Left colon (tissue), 2 donors: ENCODE measurements around the gene MAT2A. TPM values are rescaled to one million over a fixed set of nuclear protein-coding genes. Genes with fewer than 3 reads are reported as not detected.

Experiments used
- ATAC-seq: fragments of 200-7000 bp; cut with Tn5 transposase; one replicate; pipeline ENCODE4 v1.9.1; 2020; ENCODE audit warnings: mild to moderate bottlenecking, moderate library complexity
- DNase-seq, 2 donors: peaks; one replicate each; pipeline ENCODE4 v3.0.0-alpha.2; 2020
- intact Hi-C, 2 donors: fragments of 100-400 bp; cut with DNase I in 1 of 2; cut with micrococcal nuclease in 1 of 2; formaldehyde crosslinking; loops; one replicate each; pipeline versions ENCODE4 v1.11.2 to v1.14.0; 2022; cut with DNase I, micrococcal nuclease
- total RNA-seq, 2 donors: library from RNA; stranded (reverse); fragmentation: NEBNext Ultra II Directional; extraction: Animal tissue kit (Norgen Biotek cat#: 25700); gene quantifications; one replicate each; pipeline ENCODE4 v1.2.1, GENCODE V29; 2021
- donor health status: DM: no; HTN: no; CAD: no.
- donor health status: DM: yes; HTN: yes; CAD: no.

Gene MAT2A
- total RNA-seq, 2 donors from 2014 or later, result 147 to 173 TPM

DNA sequence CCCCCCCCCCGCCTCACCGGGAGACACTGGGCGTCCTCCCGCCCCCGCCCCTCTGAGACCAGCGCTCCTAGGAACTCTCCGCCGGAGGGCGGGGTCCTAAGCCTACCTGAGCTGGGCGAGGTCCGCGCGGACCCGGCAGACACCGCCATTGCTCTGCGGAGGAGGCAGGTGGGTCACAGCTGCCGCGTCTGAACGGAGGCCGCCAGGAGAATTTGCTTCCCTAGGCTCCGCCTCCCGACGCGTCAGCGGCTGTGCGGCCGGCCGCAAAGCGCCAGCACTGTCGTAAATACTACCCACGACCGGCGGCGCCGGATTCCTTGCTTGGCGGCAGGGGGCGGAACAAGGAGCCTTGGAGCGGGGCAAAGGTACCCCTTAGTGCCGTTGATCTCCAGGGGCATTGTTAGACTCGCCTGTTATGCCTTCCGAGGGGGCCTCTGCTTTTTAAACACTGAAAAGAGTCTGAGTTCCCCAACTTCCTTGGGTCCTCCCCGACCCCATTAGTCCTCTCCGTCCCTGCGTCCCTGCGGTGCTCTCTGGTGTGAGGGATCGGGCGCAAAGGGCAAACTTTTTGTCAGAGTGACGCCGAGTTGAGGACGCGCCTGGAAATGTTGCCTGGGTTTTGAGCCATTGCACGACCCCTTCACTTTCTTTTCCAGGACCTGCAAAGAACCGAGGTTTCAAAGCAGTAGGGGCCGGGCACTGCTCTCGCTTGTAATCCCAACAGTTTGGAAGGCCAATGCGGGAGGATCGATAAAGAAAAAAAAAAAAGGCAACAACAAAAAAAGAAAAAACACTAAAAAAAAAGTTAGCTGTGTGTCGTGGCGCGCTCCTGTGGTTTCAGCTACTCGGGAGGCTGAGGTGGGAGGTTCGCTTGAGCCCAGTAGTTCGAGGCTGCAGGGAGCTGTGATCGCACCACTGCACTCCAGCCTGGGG lies 22.6 kb downstream of the MAT2A start, which contains the start of gene GGCX:
Gene GGCX, minus strand, starts transcription at position 214 of the 933 bp plus-strand sequence. Its CDS starts 65 bp downstream, at position 149.
- intact Hi-C loops, result no loop called here
- DNase-seq (peak; percentile 96 to 98), ATAC-seq (peak; percentile 94)

DNA sequence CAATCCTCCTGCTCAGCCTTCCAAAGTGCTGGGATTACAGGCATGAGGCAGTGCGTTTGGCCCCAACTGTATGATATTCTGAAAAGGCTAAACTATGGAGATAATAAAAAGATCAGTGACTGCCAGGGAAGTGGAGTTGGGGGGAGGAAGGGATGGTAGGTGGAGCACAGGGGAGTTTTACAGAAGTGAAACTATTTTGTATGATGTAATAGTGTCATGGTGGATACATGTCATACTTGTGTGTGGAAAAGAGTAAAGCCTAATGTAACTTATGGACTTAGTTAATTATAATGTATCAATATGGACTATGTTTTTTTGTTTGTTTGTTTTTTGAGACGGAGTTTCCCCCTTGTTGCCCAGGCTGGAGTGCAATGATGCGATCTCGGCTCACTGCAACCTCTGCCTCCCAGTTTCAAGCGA lies 25.2 kb downstream of the MAT2A start:
- ATAC-seq, result no peak
- DNase-seq, result no peak
- intact Hi-C loops, result no loop called here

DNA sequence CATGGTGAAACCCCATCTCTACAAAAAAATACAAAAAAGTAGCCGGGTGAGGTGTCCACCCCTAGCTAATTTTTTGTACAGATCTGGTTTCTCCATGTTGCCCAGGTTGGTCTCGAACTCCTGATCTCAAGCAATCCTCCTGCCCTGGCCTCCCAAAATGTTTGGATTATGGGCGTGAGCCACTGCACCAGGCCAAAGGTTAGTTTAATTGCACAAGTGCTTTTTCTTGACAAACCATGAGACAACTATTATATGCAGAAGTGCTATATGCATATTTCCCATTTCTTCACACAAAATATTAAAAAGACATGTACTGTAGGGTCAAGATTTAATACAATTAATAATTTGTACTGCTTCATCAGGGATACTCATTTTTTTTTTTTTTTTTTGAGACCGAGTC lies 27.3 kb downstream of the MAT2A start:
- DNase-seq (no peak), ATAC-seq (no peak)
- intact Hi-C loops, result no loop called here

DNA sequence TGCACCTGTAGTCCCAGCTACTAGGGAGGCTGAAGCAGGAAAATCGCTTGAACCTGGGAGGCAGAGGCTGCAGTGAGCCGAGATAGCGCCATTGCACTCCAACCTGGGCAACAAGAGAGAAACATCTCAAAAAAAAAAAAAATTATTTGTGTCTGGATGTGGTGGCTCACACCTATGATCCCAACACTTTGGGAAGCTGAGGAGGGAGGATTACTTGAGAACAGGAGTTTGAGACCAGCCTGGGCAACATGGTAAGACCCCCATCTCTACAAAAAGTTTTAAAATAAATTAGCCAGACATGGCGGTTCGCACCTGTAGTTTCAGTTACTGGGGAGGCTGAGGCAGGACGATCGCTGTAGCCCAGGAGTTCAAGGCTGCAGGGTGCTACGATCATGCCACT lies 36.8 kb downstream of the MAT2A start:
- no peak for DNase-seq
- no peak for ATAC-seq
- intact Hi-C loops, result no loop called here

- DNase-seq, result no peak
- peak; percentile 1 for ATAC-seq
Observed at GRCh38 chr2:85577063-85577385, 38.1 kb downstream of the MAT2A start.

DNA sequence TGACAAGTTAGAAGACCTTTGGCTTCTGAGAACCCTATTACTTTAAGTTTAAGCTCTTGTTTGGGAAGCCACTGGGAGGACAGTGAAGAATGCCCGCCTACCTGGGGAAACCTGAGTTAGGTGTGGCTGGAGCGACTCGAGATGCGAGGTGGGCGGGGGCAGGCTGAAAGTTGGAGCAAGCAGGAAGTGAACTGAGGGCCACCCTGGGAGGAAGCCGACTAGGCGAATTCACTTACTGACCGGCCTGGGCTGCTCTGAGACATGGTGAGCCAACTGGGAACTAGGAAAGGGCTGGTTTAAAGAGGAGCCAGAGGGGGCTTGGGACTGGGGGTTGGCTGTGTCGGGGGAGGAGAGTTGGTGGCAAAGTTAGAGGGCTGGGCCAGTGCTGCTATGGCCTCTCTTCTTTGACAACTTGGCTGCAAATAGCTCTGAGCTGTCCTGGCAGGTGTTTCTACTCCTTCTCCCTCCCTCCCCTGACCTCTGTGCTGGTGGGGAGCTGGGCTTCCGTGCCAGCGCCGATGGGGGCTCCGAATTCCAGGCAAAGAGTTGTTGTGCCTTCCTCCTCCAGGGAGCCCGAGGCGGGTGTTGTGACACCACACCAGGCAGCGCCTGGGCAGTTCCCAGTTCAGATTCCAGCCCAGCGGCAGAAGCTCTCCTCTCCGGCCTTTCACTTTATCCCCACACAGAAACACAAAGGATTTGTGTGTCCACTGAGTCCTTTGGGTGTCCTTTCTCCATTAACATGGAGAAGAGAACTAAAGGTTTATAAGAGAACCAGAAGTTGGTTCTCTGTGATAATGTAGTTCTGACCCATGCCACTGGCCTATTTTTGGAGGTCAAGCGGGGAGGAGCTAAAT lies 38.6 kb downstream of the MAT2A start, which contains the start of gene VAMP8:
Gene VAMP8, plus strand, starts transcription at position 201 of the 857 bp plus-strand sequence. Its CDS starts 61 bp downstream, at position 262.
- DNase-seq, result peak; percentile 92 to 93
- intact Hi-C loops, result no loop called here
- ATAC-seq, result peak; percentile 95

More at GRCh38 chr2:85577063-85577385, 38.1 kb downstream of the MAT2A start:
- intact Hi-C loops, result no loop called here

- intact Hi-C loops, result no loop called here
- ATAC-seq (peak; percentile 54), DNase-seq (peak; percentile 63 to 64)
Observed at GRCh38 chr2:85578243-85579180, 39.5 kb downstream of the MAT2A start.

DNA sequence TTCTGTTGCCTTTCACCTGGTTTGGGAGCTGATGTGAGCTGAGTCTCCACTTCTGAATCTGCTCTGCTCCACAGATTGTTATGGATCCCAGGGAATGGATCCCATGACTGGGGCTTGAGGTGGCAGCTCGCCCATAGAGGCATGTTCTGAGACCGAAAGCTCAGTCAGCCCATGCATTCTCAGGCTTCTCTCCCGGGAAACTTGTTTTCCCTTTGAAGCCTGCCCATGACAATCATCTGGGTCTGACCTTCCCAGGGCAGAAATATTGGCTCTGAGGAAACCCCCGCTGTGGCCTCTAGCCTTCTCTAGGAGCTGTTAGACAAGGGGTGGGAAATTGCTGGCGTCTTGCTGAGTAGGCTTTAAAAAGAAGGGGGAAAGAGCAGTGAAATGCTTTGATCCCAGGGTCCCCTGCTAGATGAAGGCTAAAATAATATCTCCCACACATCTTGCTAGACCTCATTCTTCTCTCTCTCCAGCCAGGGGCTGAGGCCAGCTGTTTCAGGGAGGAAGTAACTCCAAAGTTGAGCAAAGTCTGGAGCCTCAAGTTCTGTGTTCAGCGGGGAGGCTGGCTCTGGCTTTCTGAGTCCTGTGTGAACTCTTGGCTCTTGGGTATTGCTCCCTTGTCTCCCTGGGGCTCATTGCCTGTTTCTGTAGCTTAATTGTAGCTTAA lies 40.4 kb downstream of the MAT2A start:
- no peak for DNase-seq
- ATAC-seq, result no peak
- intact Hi-C loops, result no loop called here

DNA sequence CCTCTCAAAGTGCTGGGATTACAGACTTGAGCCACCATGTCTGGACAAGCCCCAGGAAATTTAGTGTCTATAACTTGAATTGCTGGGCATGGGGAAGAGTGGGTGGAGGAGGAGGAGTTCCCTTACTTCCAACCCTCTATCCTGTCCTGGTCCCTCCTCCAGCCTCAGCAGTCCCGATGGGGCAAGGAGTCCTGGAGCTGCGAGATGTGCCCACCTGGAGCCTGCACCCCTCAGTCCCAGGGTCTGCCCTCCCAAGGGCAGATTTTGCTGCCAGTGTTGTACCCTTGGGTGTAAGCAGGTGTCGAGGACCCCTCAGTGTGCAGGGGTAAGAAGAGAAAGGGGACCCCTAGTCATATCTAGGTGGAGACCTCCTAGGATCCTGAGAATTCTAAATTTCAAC lies 41.2 kb downstream of the MAT2A start:
- DNase-seq, result no peak
- no peak for ATAC-seq
- intact Hi-C loops, result no loop called here

- intact Hi-C loops, result no loop called here
- ATAC-seq (no peak), DNase-seq (no peak)
Observed at GRCh38 chr2:85582492-85582891, 43.5 kb downstream of the MAT2A start.

- intact Hi-C loops, result no loop called here
- DNase-seq (no peak), ATAC-seq (no peak)
Observed at GRCh38 chr2:85583667-85584353, 44.8 kb downstream of the MAT2A start.

DNA sequence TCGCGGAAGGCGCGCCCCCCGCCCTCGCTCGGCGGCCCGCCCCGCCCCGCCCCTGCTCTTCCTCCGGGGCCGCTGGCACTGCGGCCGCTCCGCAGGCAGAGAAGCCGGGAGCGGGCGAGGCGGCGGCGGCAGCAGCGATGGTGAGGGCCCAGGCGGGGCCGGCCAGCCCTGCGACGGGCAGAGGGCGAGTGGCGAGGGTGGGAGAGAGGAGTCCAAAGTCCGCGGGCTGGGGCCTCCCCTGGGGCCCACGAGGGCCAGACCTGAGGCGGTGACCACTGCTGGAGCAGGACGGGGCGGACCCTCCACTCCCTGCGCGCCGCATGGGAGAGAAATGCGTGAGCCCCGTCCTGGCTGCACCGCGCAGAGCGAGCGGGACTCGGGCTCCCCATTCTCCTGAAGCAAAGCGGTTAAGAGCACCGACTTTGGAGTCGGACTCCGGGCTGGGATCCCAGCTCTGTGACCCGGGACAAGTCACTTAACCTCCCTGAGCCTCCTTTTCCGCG lies 45.4 kb downstream of the MAT2A start, which contains the start of gene VAMP5:
Gene VAMP5, plus strand, starts transcription at position 78 of the 503 bp plus-strand sequence. Its CDS starts 60 bp downstream, at position 138.
- intact Hi-C loops, result no loop called here
- DNase-seq, result peak; percentile 47 to 53
- peak; percentile 48 for ATAC-seq

GRCh38 chr2:85584857-85585780 lies 46.2 kb downstream of the MAT2A start:
- intact Hi-C loops, result no loop called here
- ATAC-seq, result peak; percentile 85
- peak in 1 of 2 donors; percentile 82 for DNase-seq

GRCh38 chr2:85585781-85586105 lies 46.8 kb downstream of the MAT2A start:
- intact Hi-C loops, result no loop called here
- peak; percentile 21 for ATAC-seq
- DNase-seq, result no peak

DNA sequence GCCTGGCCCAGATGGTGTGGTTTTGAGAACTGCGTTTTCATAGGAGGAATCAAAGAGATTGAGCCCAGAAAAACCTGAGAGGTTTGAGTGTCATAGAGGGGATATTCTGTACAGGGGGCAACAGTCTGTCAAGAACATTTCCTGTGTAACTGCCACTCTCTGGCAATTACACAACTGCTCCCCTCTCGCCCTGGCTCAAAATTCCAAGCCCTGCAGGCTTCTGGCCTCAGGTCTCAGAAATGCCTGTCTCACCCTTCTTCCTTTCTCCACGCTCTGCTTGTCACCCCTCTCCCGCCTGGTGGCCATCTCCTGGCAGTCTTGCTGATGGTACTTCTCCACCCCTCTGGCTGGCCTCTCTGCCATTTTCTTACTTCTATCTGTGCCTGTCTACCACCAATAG lies 49.3 kb downstream of the MAT2A start:
- ATAC-seq, result no peak
- DNase-seq, result no peak
- intact Hi-C loops, result no loop called here

DNA sequence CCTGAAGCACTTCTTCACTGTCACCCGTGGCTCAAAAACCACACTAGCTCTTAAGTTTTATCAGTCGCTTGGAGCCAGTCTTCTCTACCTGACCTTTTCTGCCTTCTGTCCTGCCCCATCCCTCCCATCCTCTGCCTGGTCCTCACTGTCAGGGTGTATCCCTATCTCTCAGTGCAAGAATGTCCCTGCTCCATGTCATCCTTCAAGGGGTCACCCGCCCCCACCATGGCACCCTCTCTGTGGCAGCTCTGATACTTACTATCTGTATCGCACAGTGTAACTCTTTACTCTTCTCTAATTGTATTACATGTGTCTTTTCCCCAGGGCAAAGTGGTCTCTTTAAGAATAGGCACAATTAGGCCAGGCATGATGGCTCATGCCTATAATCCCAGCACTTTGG lies 49.7 kb downstream of the MAT2A start:
- intact Hi-C loops, result no loop called here
- ATAC-seq (no peak), DNase-seq (no peak)
